Superior temporal gyrus (tissue), 1 donor: Measurements from ENCODE around the gene IFIT2.
"Not testable (repeated sequence)": the region's sequence is repeated elsewhere in the genome, so short reads cannot be mapped to it uniquely, and the experiment has no call there.

Experiments used
- DNase-seq: peaks from one replicate; pipeline ENCODE4 v3.0.0-alpha.2; 2016; ENCODE audit errors: extremely low spot score

The IFIT2 gene

GRCh38 chr10:89308266-89308665 lies 6.4 kb downstream of the IFIT2 start:
- no peak for DNase-seq

- DNase-seq = no peak
Measured at GRCh38 chr10:89308736-89309135, 6.9 kb downstream of the IFIT2 start.

GRCh38 chr10:89309156-89310055 lies 7.6 kb downstream of the IFIT2 start:
- no peak for DNase-seq

- no peak for DNase-seq
Measured at GRCh38 chr10:89310056-89310893, 8.4 kb downstream of the IFIT2 start.

GRCh38 chr10:89312973-89313372 lies 11.1 kb downstream of the IFIT2 start:
- DNase-seq = no peak

GRCh38 chr10:89314676-89315075 lies 12.8 kb downstream of the IFIT2 start:
- DNase-seq = peak; percentile 96

GRCh38 chr10:89318047-89318446 lies 16.2 kb downstream of the IFIT2 start:
- not testable (repeated sequence) for DNase-seq

- DNase-seq = not testable (repeated sequence)
Measured at GRCh38 chr10:89325081-89325480, 23.2 kb downstream of the IFIT2 start.

GRCh38 chr10:89325856-89326255 lies 24.0 kb downstream of the IFIT2 start:
- DNase-seq = not testable (repeated sequence)

GRCh38 chr10:89327803-89328441 lies 26.1 kb downstream of the IFIT2 start, which contains the start of gene IFIT3:
IFIT3 (plus strand) TSS chr10:89327997; CDS start chr10:89328074, 77 bp downstream.
- peak; percentile 84 for DNase-seq

GRCh38 chr10:89329151-89329550 lies 27.3 kb downstream of the IFIT2 start:
- DNase-seq = no peak

GRCh38 chr10:89330014-89330413 lies 28.2 kb downstream of the IFIT2 start:
- DNase-seq = not testable (repeated sequence)

- DNase-seq = no peak
Measured at GRCh38 chr10:89330537-89331212, 28.8 kb downstream of the IFIT2 start.

- DNase-seq = not testable (repeated sequence)
Measured at GRCh38 chr10:89331487-89332122, 29.8 kb downstream of the IFIT2 start.

- DNase-seq = peak; percentile 80
Measured at GRCh38 chr10:89332123-89332633, 30.3 kb downstream of the IFIT2 start.

- DNase-seq = no peak
Measured at GRCh38 chr10:89335226-89335625, 33.4 kb downstream of the IFIT2 start.

GRCh38 chr10:89336241-89336640 lies 34.4 kb downstream of the IFIT2 start:
- no peak for DNase-seq

GRCh38 chr10:89337484-89337883 lies 35.6 kb downstream of the IFIT2 start:
- no peak for DNase-seq

- no peak for DNase-seq
Measured at GRCh38 chr10:89338713-89339112, 36.9 kb downstream of the IFIT2 start.

- no peak for DNase-seq
Measured at GRCh38 chr10:89339875-89340274, 38.0 kb downstream of the IFIT2 start.

- DNase-seq = no peak
Measured at GRCh38 chr10:89341649-89342048, 39.8 kb downstream of the IFIT2 start.
